NCI-H510A treated with DMSO at 0.1 percent for 48 hours (cell line): ENCODE results near the gene PIAS4.

Experiments
- DNase-seq: peaks from one replicate; lab custom pipeline; 2025; lab: John Stamatoyannopoulos, UW

PIAS4 gene

GRCh38 chr19:4023600-4024398 lies 16.3 kb downstream of the PIAS4 start:
- DNase-seq, result no peak

DNA sequence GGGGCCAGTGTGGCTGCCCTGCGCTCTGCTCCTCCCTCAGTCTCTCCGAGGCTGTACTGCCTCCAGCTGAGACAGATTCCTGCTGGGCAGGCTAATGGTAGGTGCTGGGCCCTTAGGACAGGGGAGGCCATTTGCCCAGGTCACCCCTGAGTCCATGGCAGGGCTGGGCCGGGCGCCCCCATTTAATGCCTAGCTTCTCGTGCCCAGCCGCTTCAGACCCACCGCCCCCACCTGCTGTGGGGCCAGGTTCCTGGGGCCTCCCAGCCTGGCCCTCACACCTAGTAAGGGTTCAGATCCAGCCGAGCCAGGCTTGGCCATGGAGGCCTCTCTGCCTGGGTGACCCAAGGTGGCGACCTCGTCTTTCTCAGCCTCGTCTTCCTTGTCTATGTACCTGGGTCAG lies 17.8 kb downstream of the PIAS4 start:
- DNase-seq, result no peak

GRCh38 chr19:4027146-4027545 lies 19.6 kb downstream of the PIAS4 start:
- DNase-seq, result no peak

DNA sequence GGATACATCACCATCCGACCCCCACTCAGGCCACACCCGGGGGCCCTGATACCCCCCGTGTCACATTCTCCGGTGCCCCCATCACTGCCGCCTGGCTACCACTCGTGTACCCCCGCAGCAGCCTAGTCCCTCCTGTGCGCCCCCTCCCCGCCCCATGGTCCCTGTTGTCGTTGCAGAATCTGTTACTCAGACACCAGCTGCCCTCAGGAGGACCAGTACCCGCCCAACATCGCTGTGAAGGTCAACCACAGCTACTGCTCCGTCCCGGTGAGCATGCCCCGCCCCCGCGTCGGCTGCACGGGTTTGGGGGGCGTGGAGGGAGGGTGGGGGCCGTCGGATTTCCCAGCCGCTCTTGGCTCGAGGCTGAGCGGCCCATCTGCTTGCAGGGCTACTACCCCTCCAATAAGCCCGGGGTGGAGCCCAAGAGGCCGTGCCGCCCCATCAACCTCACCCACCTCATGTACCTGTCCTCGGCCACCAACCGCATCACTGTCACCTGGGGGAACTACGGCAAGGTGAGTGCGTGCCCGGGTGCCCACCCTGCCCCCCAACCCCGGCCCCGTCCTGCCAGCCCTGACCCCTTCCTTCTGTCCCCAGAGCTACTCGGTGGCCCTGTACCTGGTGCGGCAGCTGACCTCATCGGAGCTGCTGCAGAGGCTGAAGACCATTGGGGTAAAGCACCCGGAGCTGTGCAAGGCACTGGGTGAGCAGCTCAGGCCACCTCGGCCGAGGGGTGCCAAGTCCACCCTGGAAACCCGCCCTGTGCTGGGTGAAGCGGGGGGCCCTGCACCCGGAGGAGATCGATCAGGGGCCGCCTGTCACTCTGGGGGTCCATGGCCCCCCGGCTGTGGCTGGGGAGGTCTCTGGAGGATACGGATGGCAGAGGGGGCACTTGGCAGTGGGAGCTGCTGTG lies 21.1 kb downstream of the PIAS4 start:
- DNase-seq, result no peak

- no peak for DNase-seq
These were observed 21.7 kb downstream of the PIAS4 start for GRCh38 chr19:4029247-4029614.

DNA sequence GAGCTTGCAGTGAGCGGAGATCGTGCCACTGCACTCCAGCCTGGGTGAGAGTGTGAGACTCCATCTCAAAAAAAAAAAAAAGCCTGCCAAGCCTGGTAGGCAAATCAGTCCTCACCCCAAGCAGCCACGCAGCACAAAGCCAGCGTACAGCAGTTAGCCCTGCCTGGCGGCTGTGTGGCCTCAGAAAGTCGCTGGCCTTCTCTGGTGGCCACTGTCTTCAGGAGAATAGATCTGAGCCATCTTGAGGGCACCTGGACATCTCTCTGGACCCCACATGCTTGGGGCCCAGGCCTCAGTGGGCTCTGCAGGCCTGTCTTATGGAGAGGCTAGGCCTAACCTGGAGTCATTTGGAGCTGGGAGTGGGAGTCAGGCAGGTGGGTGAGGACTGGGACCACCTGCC lies 23.0 kb downstream of the PIAS4 start:
- DNase-seq, result no peak

- no peak for DNase-seq
These were observed 23.4 kb downstream of the PIAS4 start for GRCh38 chr19:4030981-4031380.

- no peak for DNase-seq
These were observed 23.9 kb downstream of the PIAS4 start for GRCh38 chr19:4031420-4031819.

GRCh38 chr19:4032436-4032835 lies 24.9 kb downstream of the PIAS4 start:
- no peak for DNase-seq

- no peak for DNase-seq
These were observed 25.8 kb downstream of the PIAS4 start for GRCh38 chr19:4033028-4033956.

GRCh38 chr19:4034048-4035017 lies 26.8 kb downstream of the PIAS4 start:
- no peak for DNase-seq

DNA sequence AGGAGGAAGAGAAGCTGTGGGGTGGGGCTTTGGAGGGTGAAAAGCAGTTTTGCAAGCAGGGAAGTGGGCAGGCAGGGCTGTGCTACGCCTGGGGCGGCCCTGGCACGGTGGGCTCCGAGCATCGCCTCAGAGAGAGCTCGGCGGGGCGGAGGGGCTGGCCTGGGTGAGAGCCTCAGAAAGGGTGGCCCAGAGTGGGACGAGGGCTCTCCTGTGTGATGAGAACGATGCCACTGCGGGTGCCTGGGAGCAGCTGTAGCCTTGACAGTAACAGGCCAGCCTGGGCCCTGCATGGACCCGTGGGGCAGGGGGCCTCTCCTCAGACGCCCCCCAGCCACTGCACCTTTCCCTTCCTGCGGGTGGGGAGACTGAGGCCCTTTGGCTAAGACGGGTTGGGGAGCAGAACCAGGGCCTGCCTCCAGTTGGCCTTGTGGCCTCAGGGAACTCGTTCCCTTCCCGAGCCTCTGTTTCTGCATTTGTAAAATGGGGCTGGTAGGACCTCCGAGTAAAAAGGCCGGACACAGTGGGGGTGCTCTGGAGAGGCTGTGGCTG lies 27.6 kb downstream of the PIAS4 start:
- no peak for DNase-seq

DNA sequence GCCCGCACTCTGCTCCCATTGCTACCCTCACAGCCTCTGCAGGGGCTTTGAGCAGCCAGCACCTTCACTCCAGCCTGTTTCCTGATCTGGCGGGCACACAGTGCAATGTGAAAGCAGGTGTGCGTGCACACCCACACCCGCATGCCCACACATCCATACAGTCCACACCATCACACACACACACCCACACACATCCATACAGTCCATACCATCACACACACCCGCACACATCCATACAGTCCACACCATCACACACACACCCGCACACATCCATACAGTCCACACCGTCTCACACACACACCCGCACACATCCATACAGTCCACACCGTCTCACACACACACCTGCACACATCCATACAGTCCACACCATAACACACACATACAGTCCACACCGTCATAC lies 28.0 kb downstream of the PIAS4 start:
- DNase-seq, result no peak

DNA sequence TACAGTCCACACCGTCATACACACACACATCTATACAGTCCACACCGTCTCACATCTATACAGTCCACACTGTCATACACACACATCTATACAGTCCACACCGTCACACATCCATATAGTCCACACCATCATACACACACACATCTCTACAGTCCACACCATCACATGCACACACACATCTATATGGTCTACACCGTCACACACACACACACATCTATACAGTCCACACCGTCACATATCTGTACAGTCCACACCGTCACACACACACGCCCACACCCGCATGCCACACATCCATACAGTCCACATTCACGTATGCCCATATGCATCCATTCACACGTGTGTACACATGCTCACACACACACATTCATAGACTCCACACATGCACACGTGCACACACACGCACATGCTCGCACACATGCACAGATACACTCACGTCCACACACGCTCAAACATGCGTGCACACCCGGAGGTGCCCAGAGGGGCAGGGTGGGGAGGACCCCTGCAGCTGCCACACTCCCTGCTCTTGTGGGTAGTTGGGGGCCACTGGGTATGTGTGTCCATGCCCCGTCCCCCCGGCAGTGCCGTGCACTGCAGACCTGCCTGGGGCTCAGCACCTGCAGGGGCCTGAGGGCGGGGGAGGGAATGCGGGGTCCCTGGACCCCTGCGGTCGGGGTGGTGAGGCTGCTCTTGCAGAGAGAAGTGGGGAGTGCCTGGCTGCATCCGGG lies 29.2 kb downstream of the PIAS4 start:
- DNase-seq, result no peak

GRCh38 chr19:4037301-4037949 lies 29.9 kb downstream of the PIAS4 start:
- DNase-seq, result no peak

DNA sequence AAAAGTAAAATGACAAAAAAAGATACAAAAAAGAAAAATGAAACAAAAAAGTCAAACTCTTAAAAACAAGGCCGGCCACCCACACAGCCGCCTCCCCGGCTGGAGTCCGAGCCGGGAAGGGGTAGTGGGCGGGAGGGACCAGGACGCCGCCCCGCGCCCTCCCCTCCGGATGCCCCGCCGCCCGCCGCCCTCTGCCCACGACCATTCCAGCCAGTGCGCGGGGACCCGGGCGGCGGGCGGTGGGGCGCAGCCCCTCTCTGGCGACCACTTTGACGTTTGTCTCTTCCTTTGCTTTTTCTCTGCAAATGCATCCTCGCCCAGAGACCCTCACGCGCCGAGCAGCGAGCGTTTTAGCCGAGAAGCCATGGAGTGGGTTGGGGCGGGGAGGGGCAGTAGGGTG lies 30.5 kb downstream of the PIAS4 start:
- no peak for DNase-seq

GRCh38 chr19:4038661-4039423 lies 31.3 kb downstream of the PIAS4 start:
- no peak for DNase-seq

GRCh38 chr19:4042064-4042730 lies 34.7 kb downstream of the PIAS4 start:
- DNase-seq, result no peak
